GM12878 (cell line): Measurements from ENCODE around the gene GNAQ.

ENCODE experiments used
- ATF7 ChIP-seq: fragments of 450-650 bp; IDR thresholded peaks from 2 replicates; pipeline ENCODE4 v1.6.1; 2016; ENCODE audit warnings: low read depth, mild to moderate bottlenecking
- E2F8 ChIP-seq: fragments of 450-650 bp; IDR thresholded peaks from 2 replicates; pipeline ENCODE4 v1.6.1; 2018; ENCODE audit warnings: mild to moderate bottlenecking, low read depth, moderate library complexity; ENCODE audit not compliant: partially characterized antibody
- NFYB ChIP-seq: IDR thresholded peaks from 2 replicates; pipeline ENCODE4 v1.6.1; 2011; ENCODE audit warnings: low read depth, mild to moderate bottlenecking, low read length, improper control_type of control experiment, moderate library complexity; ENCODE audit not compliant: insufficient read depth
- TF ChIP-seq, protein P1 (sequence below): IDR thresholded peaks from 2 replicates; pipeline ENCODE4 v1.6.1; 2011; ENCODE audit warnings: low read depth, low read length, improper control_type of control experiment, borderline replicate concordance
- TF ChIP-seq, protein P2 (sequence below): IDR thresholded peaks from 2 replicates; pipeline ENCODE4 v1.6.1; 2012; ENCODE audit warnings: low read depth, low read length, improper control_type of control experiment

- TF ChIP-seq E2F8 (no peak), ATF7 (no peak), NFYB (no peak)
- TF ChIP-seq, protein P1, sequence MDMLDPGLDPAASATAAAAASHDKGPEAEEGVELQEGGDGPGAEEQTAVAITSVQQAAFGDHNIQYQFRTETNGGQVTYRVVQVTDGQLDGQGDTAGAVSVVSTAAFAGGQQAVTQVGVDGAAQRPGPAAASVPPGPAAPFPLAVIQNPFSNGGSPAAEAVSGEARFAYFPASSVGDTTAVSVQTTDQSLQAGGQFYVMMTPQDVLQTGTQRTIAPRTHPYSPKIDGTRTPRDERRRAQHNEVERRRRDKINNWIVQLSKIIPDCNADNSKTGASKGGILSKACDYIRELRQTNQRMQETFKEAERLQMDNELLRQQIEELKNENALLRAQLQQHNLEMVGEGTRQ = no peak
- TF ChIP-seq, protein P2, sequence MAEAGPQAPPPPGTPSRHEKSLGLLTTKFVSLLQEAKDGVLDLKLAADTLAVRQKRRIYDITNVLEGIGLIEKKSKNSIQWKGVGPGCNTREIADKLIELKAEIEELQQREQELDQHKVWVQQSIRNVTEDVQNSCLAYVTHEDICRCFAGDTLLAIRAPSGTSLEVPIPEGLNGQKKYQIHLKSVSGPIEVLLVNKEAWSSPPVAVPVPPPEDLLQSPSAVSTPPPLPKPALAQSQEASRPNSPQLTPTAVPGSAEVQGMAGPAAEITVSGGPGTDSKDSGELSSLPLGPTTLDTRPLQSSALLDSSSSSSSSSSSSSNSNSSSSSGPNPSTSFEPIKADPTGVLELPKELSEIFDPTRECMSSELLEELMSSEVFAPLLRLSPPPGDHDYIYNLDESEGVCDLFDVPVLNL = no peak
Observed at GRCh38 chr9:78033870-78034269, 2.3 kb upstream of the GNAQ start.
